Liver (tissue), 3 donors: Measurements from ENCODE around the gene ERI3.

ENCODE experiments used
- CTCF ChIP-seq: fragments of 150-350 bp; IDR thresholded peaks from 2 replicates; pipeline ENCODE4 v1.5.1; 2017; ENCODE audit warnings: improper control_type of control experiment, low read depth, low read length; ENCODE audit not compliant: missing input control
- EGR1 ChIP-seq, 2 donors: IDR thresholded peaks; 2 replicates each; pipeline ENCODE4 v1.6.1; 2016 to 2018; ENCODE audit warnings: antibody characterized with exemption in 2 of 2, low read depth in 2 of 2
- FOXA1 ChIP-seq: IDR thresholded peaks from 2 replicates; pipeline ENCODE4 v1.6.1; 2016; ENCODE audit warnings: antibody characterized with exemption
- GABPA ChIP-seq, 2 donors: IDR thresholded peaks in 1 of 2; conservative IDR thresholded peaks in 1 of 2; 2 replicates each; pipeline ENCODE4 v1.6.1; 2016; ENCODE audit warnings: antibody characterized with exemption in 2 of 2, mild to moderate bottlenecking in 1 of 2, moderate library complexity in 1 of 2
- HNF4A ChIP-seq, 2 donors: conservative IDR thresholded peaks; 2 replicates each; pipeline ENCODE4 v1.6.1; 2016; ENCODE audit warnings: antibody characterized with exemption in 2 of 2, mild to moderate bottlenecking in 2 of 2
- JUND ChIP-seq, 2 donors: IDR thresholded peaks; 2 replicates each; pipeline ENCODE4 v1.6.1; 2016; ENCODE audit warnings: antibody characterized with exemption in 2 of 2
- RAD21 ChIP-seq, 2 donors: IDR thresholded peaks; 2 replicates each; pipeline ENCODE4 v1.6.1; 2016; ENCODE audit warnings: antibody characterized with exemption in 2 of 2, mild to moderate bottlenecking in 2 of 2
- SP1 ChIP-seq: IDR thresholded peaks from 2 replicates; pipeline ENCODE4 v1.6.1; 2018; ENCODE audit warnings: antibody characterized with exemption, mild to moderate bottlenecking
- YY1 ChIP-seq: IDR thresholded peaks from 2 replicates; pipeline ENCODE4 v1.6.1; 2016; ENCODE audit warnings: antibody characterized with exemption, mild to moderate bottlenecking
- TF ChIP-seq, protein P1 (sequence below): IDR thresholded peaks from 2 replicates; pipeline ENCODE4 v1.6.1; 2016; ENCODE audit warnings: antibody characterized with exemption
- TF ChIP-seq, protein P2 (sequence below): IDR thresholded peaks from 2 replicates; pipeline ENCODE4 v1.6.1; 2016; ENCODE audit warnings: antibody characterized with exemption
- TF ChIP-seq, protein P3 (sequence below): IDR thresholded peaks from 2 replicates; pipeline ENCODE4 v1.6.1; 2016; ENCODE audit warnings: antibody characterized with exemption, mild to moderate bottlenecking
- donor health status: healthy.
- donor health status: healthy.

DNA sequence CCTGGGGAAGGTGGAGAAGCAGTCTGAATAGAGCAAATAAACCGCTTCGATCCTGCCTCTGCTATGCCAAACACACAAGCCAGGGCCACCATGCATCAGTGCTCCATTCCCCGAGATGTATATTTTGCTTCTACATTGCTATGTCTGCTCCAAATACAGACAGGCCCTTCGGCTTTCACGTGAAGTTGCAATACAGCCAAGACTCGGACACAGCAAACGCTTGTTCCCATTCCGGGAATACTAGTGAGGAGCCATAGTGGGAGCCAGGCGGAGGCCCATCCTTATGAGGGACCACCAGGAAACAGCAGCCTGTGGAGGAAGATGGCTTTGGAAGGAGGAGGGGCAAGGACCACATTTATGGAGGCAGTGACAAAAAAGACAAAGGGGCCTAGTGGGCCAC lies 22.6 kb downstream of the ERI3 start:
- TF ChIP-seq JUND (IDR thresholded peaks at IDR 0.05) = no peak
- no peak for TF ChIP-seq CTCF
- TF ChIP-seq YY1 = no peak
- TF ChIP-seq, protein P1, sequence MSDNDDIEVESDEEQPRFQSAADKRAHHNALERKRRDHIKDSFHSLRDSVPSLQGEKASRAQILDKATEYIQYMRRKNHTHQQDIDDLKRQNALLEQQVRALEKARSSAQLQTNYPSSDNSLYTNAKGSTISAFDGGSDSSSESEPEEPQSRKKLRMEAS = no peak
- TF ChIP-seq, protein P2, sequence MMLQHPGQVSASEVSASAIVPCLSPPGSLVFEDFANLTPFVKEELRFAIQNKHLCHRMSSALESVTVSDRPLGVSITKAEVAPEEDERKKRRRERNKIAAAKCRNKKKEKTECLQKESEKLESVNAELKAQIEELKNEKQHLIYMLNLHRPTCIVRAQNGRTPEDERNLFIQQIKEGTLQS = no peak
- TF ChIP-seq SP1 = no peak
- TF ChIP-seq RAD21 (IDR thresholded peaks at IDR 0.05) = no peak
- no peak for TF ChIP-seq GABPA (IDR thresholded peaks at IDR 0.05 in 1 of 2, conservative IDR thresholded peaks at IDR 0.05 in 1 of 2)
- TF ChIP-seq HNF4A (conservative IDR thresholded peaks at IDR 0.05) = no peak
- TF ChIP-seq, protein P3, sequence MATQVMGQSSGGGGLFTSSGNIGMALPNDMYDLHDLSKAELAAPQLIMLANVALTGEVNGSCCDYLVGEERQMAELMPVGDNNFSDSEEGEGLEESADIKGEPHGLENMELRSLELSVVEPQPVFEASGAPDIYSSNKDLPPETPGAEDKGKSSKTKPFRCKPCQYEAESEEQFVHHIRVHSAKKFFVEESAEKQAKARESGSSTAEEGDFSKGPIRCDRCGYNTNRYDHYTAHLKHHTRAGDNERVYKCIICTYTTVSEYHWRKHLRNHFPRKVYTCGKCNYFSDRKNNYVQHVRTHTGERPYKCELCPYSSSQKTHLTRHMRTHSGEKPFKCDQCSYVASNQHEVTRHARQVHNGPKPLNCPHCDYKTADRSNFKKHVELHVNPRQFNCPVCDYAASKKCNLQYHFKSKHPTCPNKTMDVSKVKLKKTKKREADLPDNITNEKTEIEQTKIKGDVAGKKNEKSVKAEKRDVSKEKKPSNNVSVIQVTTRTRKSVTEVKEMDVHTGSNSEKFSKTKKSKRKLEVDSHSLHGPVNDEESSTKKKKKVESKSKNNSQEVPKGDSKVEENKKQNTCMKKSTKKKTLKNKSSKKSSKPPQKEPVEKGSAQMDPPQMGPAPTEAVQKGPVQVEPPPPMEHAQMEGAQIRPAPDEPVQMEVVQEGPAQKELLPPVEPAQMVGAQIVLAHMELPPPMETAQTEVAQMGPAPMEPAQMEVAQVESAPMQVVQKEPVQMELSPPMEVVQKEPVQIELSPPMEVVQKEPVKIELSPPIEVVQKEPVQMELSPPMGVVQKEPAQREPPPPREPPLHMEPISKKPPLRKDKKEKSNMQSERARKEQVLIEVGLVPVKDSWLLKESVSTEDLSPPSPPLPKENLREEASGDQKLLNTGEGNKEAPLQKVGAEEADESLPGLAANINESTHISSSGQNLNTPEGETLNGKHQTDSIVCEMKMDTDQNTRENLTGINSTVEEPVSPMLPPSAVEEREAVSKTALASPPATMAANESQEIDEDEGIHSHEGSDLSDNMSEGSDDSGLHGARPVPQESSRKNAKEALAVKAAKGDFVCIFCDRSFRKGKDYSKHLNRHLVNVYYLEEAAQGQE = no peak
- TF ChIP-seq FOXA1 = no peak
- no peak for TF ChIP-seq EGR1 (IDR thresholded peaks at IDR 0.05; ENCODE audit: low read depth in 2 of 2)
